HG02852 (cell line): ENCODE measurements around the gene TM2D3.
A peak's percentile ranks its signal among the peaks of the same experiment; 100 is the strongest.

ENCODE experiments used
- ATAC-seq: cut with Tn5 transposase; IDR thresholded peaks from one replicate; pipeline ENCODE4 v1.9.1; 2021; ENCODE audit warnings: mild to moderate bottlenecking, moderate library complexity; ENCODE audit not compliant: unreplicated experiment

Gene TM2D3

GRCh38 chr15:101652098-101652785 lies at the start of gene TM2D3:
Gene TM2D3, minus strand, starts transcription at chr15:101652381. Its CDS starts 20 bp downstream, at chr15:101652361.
- ATAC-seq, result peak; percentile 80

GRCh38 chr15:101698314-101698713 lies 46.1 kb upstream of the TM2D3 start:
- no peak for ATAC-seq

GRCh38 chr15:101697488-101697887 lies 45.3 kb upstream of the TM2D3 start:
- no peak for ATAC-seq

- no peak for ATAC-seq
Observed at GRCh38 chr15:101696829-101697228, 44.6 kb upstream of the TM2D3 start.

- no peak for ATAC-seq
Observed at GRCh38 chr15:101694261-101694660, 42.1 kb upstream of the TM2D3 start.

GRCh38 chr15:101692801-101693598 lies 40.8 kb upstream of the TM2D3 start:
- ATAC-seq, result no peak

GRCh38 chr15:101689901-101690300 lies 37.7 kb upstream of the TM2D3 start:
- no peak for ATAC-seq

- no peak for ATAC-seq
Observed at GRCh38 chr15:101686718-101687117, 34.5 kb upstream of the TM2D3 start.

- ATAC-seq, result no peak
Observed at GRCh38 chr15:101684877-101685276, 32.7 kb upstream of the TM2D3 start.

GRCh38 chr15:101684384-101684783 lies 32.2 kb upstream of the TM2D3 start:
- no peak for ATAC-seq

- no peak for ATAC-seq
Observed at GRCh38 chr15:101679806-101680205, 27.6 kb upstream of the TM2D3 start.

- ATAC-seq, result no peak
Observed at GRCh38 chr15:101676921-101677329, 24.7 kb upstream of the TM2D3 start.

GRCh38 chr15:101675796-101676582 lies 23.8 kb upstream of the TM2D3 start:
- ATAC-seq, result peak; percentile 85

- no peak for ATAC-seq
Observed at GRCh38 chr15:101675015-101675414, 22.8 kb upstream of the TM2D3 start.

- ATAC-seq, result no peak
Observed at GRCh38 chr15:101672298-101672697, 20.1 kb upstream of the TM2D3 start.

GRCh38 chr15:101669744-101670143 lies 17.6 kb upstream of the TM2D3 start:
- no peak for ATAC-seq

GRCh38 chr15:101667881-101668280 lies 15.7 kb upstream of the TM2D3 start:
- ATAC-seq, result no peak

- ATAC-seq, result no peak
Observed at GRCh38 chr15:101664303-101664913, 12.2 kb upstream of the TM2D3 start.

- no peak for ATAC-seq
Observed at GRCh38 chr15:101662203-101662602, 10.0 kb upstream of the TM2D3 start.

- ATAC-seq, result no peak
Observed at GRCh38 chr15:101660005-101660404, 7.8 kb upstream of the TM2D3 start.
